Activated CD4-positive, alpha-beta T cell treated with anti-CD3 and anti-CD28 coated beads, Interleukin-2, amount 10 ng/mL, durations not matched to agents 7 days and 5 days (primary cell): ENCODE measurements around the gene PCDHA10. TPM values are rescaled to one million over a fixed set of nuclear protein-coding genes. Genes with fewer than 3 reads are reported as not detected.
"Not testable (repeated sequence)": the region's sequence is repeated elsewhere in the genome, so short reads cannot be mapped to it uniquely, and the experiment has no call there.

ENCODE experiments used
- CTCF ChIA-PET: fragments of 350-600 bp; sonication (Branson Sonifier 250); formaldehyde crosslinking; loops from one replicate; lab custom pipeline; 2021; ENCODE audit warnings: antibody characterized with exemption; lab: Charles Lee
- POLR2A ChIA-PET: fragments of 350-600 bp; sonication (Branson Sonifier 250); formaldehyde crosslinking; loops from one replicate; lab custom pipeline; 2021; ENCODE audit warnings: antibody characterized with exemption; lab: Charles Lee
- DNase-seq: peaks from one replicate; pipeline ENCODE4 v3.0.0-alpha.2; 2020
- H3K27ac Mint-ChIP-seq: one replicate; pipeline ENCODE4 v1.8.0; 2021; ENCODE audit warnings: mild to moderate bottlenecking, moderate library complexity, mixed read lengths
- H3K27me3 Mint-ChIP-seq: one replicate; pipeline ENCODE4 v1.8.0; 2021; ENCODE audit warnings: mixed read lengths
- H3K36me3 Mint-ChIP-seq: one replicate; pipeline ENCODE4 v1.8.0; 2021; ENCODE audit warnings: low read depth, mixed read lengths
- H3K4me1 Mint-ChIP-seq: one replicate; pipeline ENCODE4 v1.8.0; 2021; ENCODE audit warnings: mixed read lengths
- H3K4me3 Mint-ChIP-seq: one replicate; pipeline ENCODE4 v1.8.0; 2021; ENCODE audit warnings: mild to moderate bottlenecking, moderate library complexity, mixed read lengths
- H3K9me3 Mint-ChIP-seq: one replicate; pipeline ENCODE4 v1.8.0; 2021; ENCODE audit warnings: mixed read lengths
- total RNA-seq, 2 experiments: library from RNA; stranded (reverse); gene quantifications; one replicate each; pipeline ENCODE4 v1.2.3, GENCODE V29; 2021

Gene PCDHA10, protein sequence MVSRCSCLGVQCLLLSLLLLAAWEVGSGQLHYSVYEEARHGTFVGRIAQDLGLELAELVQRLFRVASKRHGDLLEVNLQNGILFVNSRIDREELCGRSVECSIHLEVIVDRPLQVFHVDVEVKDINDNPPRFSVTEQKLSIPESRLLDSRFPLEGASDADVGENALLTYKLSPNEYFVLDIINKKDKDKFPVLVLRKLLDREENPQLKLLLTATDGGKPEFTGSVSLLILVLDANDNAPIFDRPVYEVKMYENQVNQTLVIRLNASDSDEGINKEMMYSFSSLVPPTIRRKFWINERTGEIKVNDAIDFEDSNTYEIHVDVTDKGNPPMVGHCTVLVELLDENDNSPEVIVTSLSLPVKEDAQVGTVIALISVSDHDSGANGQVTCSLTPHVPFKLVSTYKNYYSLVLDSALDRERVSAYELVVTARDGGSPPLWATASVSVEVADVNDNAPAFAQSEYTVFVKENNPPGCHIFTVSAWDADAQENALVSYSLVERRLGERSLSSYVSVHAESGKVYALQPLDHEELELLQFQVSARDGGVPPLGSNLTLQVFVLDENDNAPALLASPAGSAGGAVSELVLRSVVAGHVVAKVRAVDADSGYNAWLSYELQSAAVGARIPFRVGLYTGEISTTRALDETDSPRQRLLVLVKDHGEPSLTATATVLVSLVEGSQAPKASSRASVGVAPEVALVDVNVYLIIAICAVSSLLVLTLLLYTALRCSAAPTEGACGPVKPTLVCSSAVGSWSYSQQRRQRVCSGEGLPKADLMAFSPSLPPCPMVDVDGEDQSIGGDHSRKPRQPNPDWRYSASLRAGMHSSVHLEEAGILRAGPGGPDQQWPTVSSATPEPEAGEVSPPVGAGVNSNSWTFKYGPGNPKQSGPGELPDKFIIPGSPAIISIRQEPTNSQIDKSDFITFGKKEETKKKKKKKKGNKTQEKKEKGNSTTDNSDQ
- not detected for total RNA-seq

DNA sequence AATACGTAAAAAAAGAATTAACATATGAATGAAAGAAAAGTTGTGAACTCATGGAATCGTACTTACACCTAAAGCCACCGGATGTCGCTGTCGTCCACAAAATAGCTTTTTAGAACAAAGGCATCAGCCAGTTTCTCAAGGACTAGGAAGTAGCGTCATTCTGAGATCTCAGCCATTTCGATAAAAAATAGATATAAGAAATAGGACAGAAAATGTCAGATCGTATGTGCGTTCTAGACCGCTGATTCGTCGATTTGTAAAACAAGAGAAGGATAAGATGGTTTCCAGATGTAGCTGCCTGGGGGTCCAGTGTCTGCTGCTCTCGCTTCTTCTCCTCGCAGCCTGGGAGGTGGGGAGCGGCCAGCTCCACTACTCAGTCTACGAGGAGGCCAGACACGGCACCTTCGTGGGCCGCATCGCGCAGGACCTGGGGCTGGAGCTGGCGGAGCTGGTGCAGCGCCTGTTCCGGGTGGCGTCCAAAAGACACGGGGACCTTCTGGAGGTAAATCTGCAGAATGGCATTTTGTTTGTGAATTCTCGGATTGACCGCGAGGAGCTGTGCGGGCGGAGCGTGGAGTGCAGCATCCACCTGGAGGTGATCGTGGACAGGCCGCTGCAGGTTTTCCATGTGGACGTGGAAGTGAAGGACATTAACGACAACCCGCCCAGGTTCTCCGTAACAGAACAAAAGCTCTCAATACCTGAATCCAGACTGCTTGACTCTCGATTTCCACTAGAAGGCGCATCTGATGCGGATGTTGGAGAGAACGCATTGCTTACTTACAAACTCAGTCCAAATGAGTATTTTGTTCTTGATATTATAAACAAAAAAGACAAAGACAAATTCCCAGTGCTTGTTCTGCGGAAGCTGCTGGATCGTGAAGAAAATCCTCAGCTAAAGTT is at the start of gene PCDHA10:
Gene PCDHA10 (plus strand): TSS at position 126 of the 903 bp plus-strand sequence. CDS start 152 bp downstream, at position 278.
- H3K36me3 Mint-ChIP-seq, result peaks cover 3% of the 10 kb centered on the region
- CTCF ChIA-PET, result no interaction called here
- H3K9me3 Mint-ChIP-seq, result peaks cover 21% of the 10 kb centered on the region
- POLR2A ChIA-PET, result no interaction called here
- H3K27me3 Mint-ChIP-seq, result no peaks in the 10 kb centered on the region
- DNase-seq, result no peak
- no peaks in the 10 kb centered on the region for H3K4me1 Mint-ChIP-seq
- H3K4me3 Mint-ChIP-seq, result no peak within 1 kb of the TSS
- H3K27ac Mint-ChIP-seq, result peak within 1 kb of the TSS; percentile 6

DNA sequence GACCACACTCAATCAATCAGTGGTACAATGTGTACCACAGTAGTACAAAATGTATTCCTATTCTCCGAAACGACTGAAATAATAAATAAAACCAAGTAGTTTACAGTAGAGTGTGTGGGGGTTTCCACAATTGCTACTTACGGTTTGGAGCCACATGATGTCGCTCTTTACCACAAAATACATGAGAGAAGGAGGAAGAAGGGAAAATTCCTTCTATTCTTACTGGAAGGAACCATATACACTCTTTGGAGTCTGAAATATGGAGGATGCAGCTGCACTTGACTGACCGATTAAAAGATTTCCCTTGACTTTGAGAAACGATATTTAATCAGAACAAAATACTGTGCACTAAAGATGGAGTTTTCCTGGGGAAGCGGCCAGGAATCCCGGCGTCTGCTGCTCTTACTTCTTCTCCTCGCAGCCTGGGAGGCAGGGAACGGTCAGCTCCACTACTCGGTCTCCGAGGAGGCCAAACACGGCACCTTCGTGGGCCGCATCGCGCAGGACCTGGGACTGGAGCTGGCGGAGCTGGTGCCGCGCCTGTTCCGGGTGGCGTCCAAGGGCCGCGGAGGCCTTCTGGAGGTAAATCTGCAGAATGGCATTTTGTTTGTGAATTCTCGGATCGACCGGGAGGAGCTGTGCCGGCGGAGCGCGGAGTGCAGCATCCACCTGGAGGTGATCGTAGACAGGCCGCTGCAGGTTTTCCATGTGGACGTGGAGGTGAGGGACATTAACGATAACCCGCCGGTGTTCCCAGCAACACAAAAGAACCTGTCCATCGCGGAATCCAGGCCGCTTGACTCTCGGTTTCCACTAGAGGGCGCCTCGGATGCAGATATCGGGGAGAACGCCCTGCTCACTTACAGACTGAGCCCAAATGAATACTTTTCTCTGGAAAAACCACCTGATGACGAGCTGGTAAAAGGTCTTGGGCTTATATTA is 48.6 kb upstream of the PCDHA10 start, which contains the start of gene PCDHA4:
Gene PCDHA4 (plus strand): TSS at position 235 of the 942 bp plus-strand sequence.
- Mint-ChIP-seq H3K4me1 (no peaks in the 10 kb centered on the region), H3K36me3 (no peaks in the 10 kb centered on the region)
- CTCF ChIA-PET, result interaction anchor here (1.0 to 2.6 kb wide), 2 partner anchors 12 to 14 kb away, joined by 3 to 7 read pairs; partner anchors contain the start of gene PCDHA5

DNA sequence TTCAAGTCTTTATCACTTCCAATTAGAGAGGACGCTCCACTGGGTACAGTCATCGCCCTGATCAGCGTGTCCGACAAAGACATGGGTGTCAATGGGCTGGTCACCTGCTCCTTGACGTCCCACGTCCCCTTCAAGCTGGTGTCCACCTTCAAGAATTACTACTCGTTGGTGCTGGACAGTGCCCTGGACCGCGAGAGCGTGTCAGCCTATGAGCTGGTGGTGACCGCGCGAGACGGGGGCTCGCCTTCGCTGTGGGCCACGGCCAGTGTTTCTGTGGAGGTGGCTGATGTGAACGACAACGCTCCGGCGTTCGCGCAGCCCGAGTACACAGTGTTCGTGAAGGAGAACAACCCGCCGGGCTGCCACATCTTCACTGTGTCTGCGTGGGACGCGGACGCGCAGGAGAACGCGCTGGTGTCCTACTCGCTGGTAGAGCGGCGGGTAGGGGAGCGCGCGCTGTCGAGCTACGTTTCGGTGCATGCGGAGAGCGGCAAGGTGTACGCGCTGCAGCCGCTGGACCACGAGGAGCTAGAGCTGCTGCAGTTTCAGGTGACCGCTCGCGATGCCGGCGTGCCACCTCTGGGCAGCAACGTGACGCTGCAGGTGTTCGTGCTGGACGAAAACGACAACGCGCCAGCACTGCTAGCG is 47.3 kb upstream of the PCDHA10 start:
- CTCF ChIA-PET, result interaction anchor here (2.6 kb wide), 1 partner anchor 12 kb away, joined by 7 read pairs; the partner anchor contains the start of gene PCDHA5
- POLR2A ChIA-PET, H3K4me3 Mint-ChIP-seq, H3K4me1 Mint-ChIP-seq, DNase-seq, H3K36me3 Mint-ChIP-seq, H3K27ac Mint-ChIP-seq, H3K27me3 Mint-ChIP-seq: not testable (repeated sequence)
- H3K9me3 Mint-ChIP-seq, result peaks cover 27% of the 10 kb centered on the region

More for the DNA sequence above, 48.6 kb upstream of the PCDHA10 start, which contains the start of gene PCDHA4:
- Mint-ChIP-seq H3K9me3 (peaks cover 25% of the 10 kb centered on the region), H3K4me3 (no peak within 1 kb of the TSS), H3K27ac (no peak within 1 kb of the TSS), H3K27me3 (peaks cover 2% of the 10 kb centered on the region)
- peak; percentile 20 for DNase-seq
- POLR2A ChIA-PET, result no interaction called here

DNA sequence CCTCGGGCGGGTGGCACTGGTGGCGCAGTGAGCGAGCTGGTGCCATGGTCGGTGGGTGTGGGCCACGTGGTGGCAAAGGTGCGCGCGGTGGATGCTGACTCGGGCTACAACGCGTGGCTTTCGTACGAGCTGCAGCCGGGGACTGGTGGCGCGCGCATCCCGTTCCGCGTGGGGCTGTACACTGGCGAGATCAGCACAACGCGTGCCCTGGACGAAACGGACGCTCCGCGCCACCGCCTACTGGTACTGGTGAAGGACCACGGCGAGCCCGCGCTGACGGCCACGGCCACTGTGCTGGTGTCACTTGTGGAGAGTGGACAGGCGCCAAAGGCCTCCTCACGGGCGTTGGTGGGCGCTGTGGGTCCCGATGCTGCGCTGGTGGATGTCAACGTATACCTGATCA is 46.8 kb upstream of the PCDHA10 start:
- no peak for DNase-seq
- Mint-ChIP-seq H3K36me3 (no peaks in the 10 kb centered on the region), H3K9me3 (peaks cover 23% of the 10 kb centered on the region), H3K4me3 (no peak overlapping the region), H3K4me1 (no peaks in the 10 kb centered on the region), H3K27ac (no peak overlapping the region), H3K27me3 (peaks cover 2% of the 10 kb centered on the region)
- CTCF ChIA-PET, result interaction anchor here (2.6 kb wide), 1 partner anchor 12 kb away, joined by 7 read pairs; the partner anchor contains the start of gene PCDHA5
- POLR2A ChIA-PET, result no interaction called here

DNA sequence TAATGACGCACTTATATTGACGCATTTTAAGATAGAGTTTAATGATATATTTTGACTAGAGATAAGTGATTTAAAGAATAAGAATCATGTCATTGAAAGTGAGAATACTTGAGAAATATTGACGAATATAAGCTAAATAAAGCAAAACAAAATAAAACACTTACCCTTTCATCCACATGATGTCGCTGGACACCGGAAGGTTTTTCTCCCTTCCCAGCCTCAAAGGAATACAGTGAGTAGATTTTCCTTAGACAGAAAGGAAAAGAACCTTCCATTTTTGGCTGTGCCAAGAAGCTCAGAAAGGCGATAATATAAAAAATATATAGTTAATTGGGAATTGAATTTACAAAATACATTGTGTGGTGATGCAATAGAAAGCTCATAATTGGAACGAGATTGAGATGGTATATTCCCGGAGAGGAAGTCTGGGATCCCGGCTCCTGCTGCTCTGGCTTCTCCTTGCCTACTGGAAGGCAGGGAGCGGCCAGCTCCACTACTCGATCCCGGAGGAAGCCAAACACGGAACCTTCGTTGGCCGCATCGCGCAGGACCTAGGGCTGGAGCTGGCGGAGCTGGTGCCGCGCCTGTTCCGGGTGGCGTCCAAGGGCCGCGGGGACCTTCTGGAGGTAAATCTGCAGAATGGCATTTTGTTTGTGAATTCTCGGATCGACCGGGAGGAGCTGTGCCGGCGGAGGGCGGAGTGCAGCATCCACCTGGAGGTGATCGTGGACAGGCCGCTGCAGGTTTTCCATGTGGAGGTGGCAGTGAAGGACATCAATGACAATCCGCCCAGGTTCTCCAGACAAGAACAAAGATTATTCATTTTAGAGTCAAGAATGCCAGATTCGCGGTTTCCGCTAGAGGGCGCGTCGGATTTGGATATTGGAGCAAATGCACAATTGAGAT is 34.1 kb upstream of the PCDHA10 start, which contains the start of gene PCDHA5:
Gene PCDHA5 (plus strand): TSS at position 239 of the 906 bp plus-strand sequence.
- H3K4me3 Mint-ChIP-seq, result no peak within 1 kb of the TSS
- no peaks in the 10 kb centered on the region for H3K4me1 Mint-ChIP-seq
- POLR2A ChIA-PET, result no interaction called here
- DNase-seq, result peak; percentile 24
- H3K27ac Mint-ChIP-seq, result no peak within 1 kb of the TSS
- CTCF ChIA-PET, result interaction anchor here (2.2 kb wide), 1 partner anchor 14 kb away, joined by 7 read pairs; the partner anchor contains the start of gene PCDHA4
- H3K27me3 Mint-ChIP-seq, result no peaks in the 10 kb centered on the region
- H3K36me3 Mint-ChIP-seq, result no peaks in the 10 kb centered on the region
- H3K9me3 Mint-ChIP-seq, result peaks cover 8% of the 10 kb centered on the region

DNA sequence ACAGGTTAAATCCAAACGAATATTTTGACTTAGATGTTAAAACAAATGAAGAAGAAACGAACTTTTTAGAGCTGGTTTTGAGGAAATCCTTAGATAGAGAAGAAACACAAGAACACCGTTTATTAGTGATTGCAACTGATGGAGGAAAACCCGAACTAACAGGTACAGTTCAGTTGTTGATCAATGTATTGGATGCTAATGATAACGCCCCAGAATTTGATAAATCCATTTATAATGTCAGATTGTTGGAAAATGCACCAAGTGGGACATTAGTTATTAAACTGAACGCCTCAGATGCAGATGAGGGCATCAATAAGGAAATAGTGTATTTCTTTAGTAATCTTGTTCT is 33.4 kb upstream of the PCDHA10 start:
- Mint-ChIP-seq H3K4me3 (no peak overlapping the region), H3K4me1 (no peaks in the 10 kb centered on the region), H3K27me3 (peaks cover 2% of the 10 kb centered on the region), H3K36me3 (no peaks in the 10 kb centered on the region), H3K9me3 (peaks cover 13% of the 10 kb centered on the region), H3K27ac (no peak overlapping the region)
- ChIA-PET POLR2A (no interaction called here), CTCF (no interaction called here)
- no peak for DNase-seq

DNA sequence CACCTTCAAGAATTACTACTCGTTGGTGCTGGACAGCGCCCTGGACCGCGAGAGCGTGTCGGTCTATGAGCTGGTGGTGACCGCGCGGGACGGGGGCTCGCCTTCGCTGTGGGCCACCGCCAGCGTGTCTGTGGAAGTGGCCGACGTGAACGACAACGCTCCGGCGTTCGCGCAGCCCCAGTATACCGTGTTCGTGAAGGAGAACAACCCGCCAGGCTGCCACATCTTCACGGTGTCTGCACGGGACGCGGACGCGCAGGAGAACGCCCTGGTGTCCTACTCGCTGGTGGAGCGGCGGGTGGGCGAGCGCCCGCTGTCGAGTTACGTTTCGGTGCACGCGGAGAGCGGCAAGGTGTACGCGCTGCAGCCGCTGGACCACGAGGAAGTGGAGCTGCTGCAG is 32.7 kb upstream of the PCDHA10 start:
- H3K27me3 Mint-ChIP-seq, DNase-seq, H3K4me1 Mint-ChIP-seq, POLR2A ChIA-PET, CTCF ChIA-PET, H3K27ac Mint-ChIP-seq, H3K36me3 Mint-ChIP-seq, H3K4me3 Mint-ChIP-seq: not testable (repeated sequence)
- peaks cover 13% of the 10 kb centered on the region for H3K9me3 Mint-ChIP-seq

DNA sequence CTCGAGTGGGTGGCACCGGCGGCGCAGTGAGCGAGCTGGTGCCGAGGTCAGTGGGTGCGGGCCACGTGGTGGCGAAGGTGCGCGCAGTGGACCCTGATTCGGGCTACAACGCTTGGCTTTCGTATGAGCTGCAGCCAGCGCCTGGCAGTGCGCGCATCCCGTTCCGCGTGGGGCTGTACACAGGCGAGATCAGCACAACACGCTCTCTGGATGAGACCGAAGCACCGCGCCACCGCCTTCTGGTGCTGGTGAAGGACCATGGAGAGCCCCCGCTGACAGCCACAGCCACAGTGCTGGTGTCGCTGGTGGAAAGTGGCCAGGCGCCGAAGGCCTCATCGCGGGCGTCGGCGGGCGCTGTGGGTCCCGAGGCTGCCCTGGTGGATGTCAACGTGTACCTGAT is 32.2 kb upstream of the PCDHA10 start:
- DNase-seq, result no peak
- ChIA-PET POLR2A (no interaction called here), CTCF (no interaction called here)
- no peak overlapping the region for H3K27ac Mint-ChIP-seq
- no peaks in the 10 kb centered on the region for H3K36me3 Mint-ChIP-seq
- peaks cover 15% of the 10 kb centered on the region for H3K9me3 Mint-ChIP-seq
- peaks cover 2% of the 10 kb centered on the region for H3K27me3 Mint-ChIP-seq
- no peaks in the 10 kb centered on the region for H3K4me1 Mint-ChIP-seq
- H3K4me3 Mint-ChIP-seq, result no peak overlapping the region

DNA sequence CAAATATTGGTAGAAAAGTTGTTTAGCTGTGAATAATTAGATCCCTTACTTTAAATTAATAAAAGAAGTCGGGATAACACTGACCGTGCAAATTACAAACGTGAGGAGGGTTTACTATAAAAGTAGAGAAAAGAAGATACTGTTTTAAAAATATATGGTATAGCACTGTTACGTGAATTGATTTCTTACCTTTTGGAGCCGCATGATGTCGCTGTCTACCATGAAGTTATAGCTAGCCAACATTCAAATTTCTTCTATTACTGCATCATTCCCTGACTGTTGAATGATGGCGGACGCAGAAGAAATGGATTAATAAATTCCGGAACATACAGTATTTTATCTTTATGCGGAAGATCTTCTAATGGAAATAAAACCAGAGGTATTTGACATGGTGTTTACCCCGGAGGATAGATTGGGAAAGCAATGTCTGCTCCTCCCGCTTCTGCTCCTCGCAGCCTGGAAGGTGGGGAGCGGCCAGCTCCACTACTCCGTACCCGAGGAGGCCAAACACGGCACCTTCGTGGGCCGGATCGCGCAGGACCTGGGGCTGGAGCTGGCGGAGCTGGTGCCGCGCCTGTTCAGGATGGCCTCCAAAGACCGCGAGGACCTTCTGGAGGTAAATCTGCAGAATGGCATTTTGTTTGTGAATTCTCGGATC is 27.9 kb upstream of the PCDHA10 start, which contains the start of gene PCDHA6:
Gene PCDHA6 (plus strand): TSS at position 257 of the 658 bp plus-strand sequence. CDS start 132 bp downstream, at position 389.
- Mint-ChIP-seq H3K27ac (no peak within 1 kb of the TSS), H3K27me3 (peaks cover 2% of the 10 kb centered on the region), H3K4me3 (no peak within 1 kb of the TSS), H3K4me1 (no peaks in the 10 kb centered on the region), H3K9me3 (peaks cover 15% of the 10 kb centered on the region), H3K36me3 (no peaks in the 10 kb centered on the region)
- no peak for DNase-seq
- ChIA-PET CTCF (interaction anchor here (1.5 kb wide), 1 partner anchor 14 kb away, joined by 4 read pairs; no protein-coding TSS in a partner anchor), POLR2A (no interaction called here)

DNA sequence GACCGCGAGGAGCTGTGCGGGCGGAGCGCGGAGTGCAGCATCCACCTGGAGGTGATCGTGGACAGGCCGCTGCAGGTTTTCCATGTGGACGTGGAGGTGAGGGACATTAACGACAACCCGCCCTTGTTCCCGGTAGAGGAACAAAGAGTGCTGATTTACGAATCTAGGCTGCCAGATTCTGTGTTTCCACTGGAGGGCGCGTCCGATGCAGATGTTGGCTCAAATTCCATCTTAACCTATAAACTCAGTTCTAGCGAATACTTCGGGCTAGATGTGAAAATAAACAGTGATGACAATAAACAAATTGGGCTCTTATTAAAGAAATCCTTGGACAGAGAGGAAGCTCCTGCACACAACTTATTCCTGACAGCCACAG is 27.3 kb upstream of the PCDHA10 start:
- H3K36me3 Mint-ChIP-seq, result no peaks in the 10 kb centered on the region
- peaks cover 2% of the 10 kb centered on the region for H3K27me3 Mint-ChIP-seq
- ChIA-PET POLR2A (no interaction called here), CTCF (interaction anchor here (1.5 kb wide), 1 partner anchor 13 kb away, joined by 4 read pairs; no protein-coding TSS in a partner anchor)
- peaks cover 14% of the 10 kb centered on the region for H3K9me3 Mint-ChIP-seq
- no peak overlapping the region for H3K4me3 Mint-ChIP-seq
- H3K4me1 Mint-ChIP-seq, result no peaks in the 10 kb centered on the region
- no peak overlapping the region for H3K27ac Mint-ChIP-seq
- DNase-seq, result no peak
